Upper lobe of left lung (tissue), 6 donors: ENCODE measurements around the gene OGFR. TPM values are rescaled to one million over a fixed set of nuclear protein-coding genes. Genes with fewer than 3 reads are reported as not detected.
A peak's percentile ranks its signal among the peaks of the same experiment; 100 is the strongest.

Experiments used
- ATAC-seq, 2 donors: fragments of 200-7000 bp; cut with Tn5 transposase; one replicate each; pipeline ENCODE4 v1.9.1; 2022; ENCODE audit warnings: mild to moderate bottlenecking in 2 of 2, moderate library complexity in 2 of 2; ENCODE audit not compliant: low FRiP score in 2 of 2
- DNase-seq, 2 donors: peaks; one replicate each; pipeline ENCODE4 v3.0.0-alpha.2; 2019 to 2020
- H3K27ac ChIP-seq, 4 donors: fragments of 200-600 bp; sonication (generic); one replicate each; pipeline ENCODE4 v1.5.1; 2016 to 2019
- H3K27me3 ChIP-seq, 4 donors: fragments of 200-600 bp; sonication (generic); one replicate each; pipeline ENCODE4 v1.5.1; 2017 to 2019
- H3K36me3 ChIP-seq, 4 donors: fragments of 200-600 bp; sonication (generic); one replicate each; pipeline ENCODE4 v1.5.1; 2016 to 2019
- H3K4me1 ChIP-seq, 4 donors: fragments of 200-600 bp; sonication (generic); one replicate each; pipeline ENCODE4 v1.5.1; 2018 to 2019
- H3K4me3 ChIP-seq, 4 donors: fragments of 200-600 bp; sonication (generic); one replicate each; pipeline ENCODE4 v1.5.1; 2017 to 2019; ENCODE audit warnings: mild to moderate bottlenecking in 2 of 4, moderate library complexity in 1 of 4
- H3K9me3 ChIP-seq, 4 donors: fragments of 200-600 bp; sonication (generic); one replicate each; pipeline ENCODE4 v1.5.1; 2018 to 2019
- EP300 ChIP-seq, 4 donors: sonication (generic); formaldehyde crosslinking; IDR thresholded peaks; one replicate each; pipeline ENCODE4 v1.5.1; 2017; ENCODE audit warnings: antibody characterized with exemption in 4 of 4, control low read depth in 2 of 4
- POLR2A ChIP-seq, 4 donors: fragments of 450-650 bp; IDR thresholded peaks; one replicate each; pipeline ENCODE4 v1.5.1; 2016 to 2017; ENCODE audit warnings: antibody characterized with exemption in 4 of 4, mild to moderate bottlenecking in 2 of 4
- POLR2AphosphoS5 ChIP-seq, 2 donors: sonication (generic); formaldehyde crosslinking; IDR thresholded peaks; one replicate each; pipeline ENCODE4 v1.5.1; 2017; ENCODE audit warnings: antibody characterized with exemption in 2 of 2
- WGBS, 2 donors: methylation state at CpG; one replicate each; pipeline ENCODE4 v1.1.5; 2017 to 2018; 5-methylcytosine and 5-hydroxymethylcytosine counted together
- total RNA-seq, 6 donors: library from RNA; depleted of rRNA in 4 of 6; stranded (reverse); fragments of >200 nt in 4 of 6; gene quantifications; one replicate each; pipeline versions ENCODE4 v1.1.0 to v1.2.1, GENCODE V29; 2016 to 2021
- TF ChIP-seq, protein P1 (sequence below), 6 experiments: fragments of 450-650 bp in 4 of 6; fragments of 200-600 bp in 2 of 6; sonication (generic) in 2 of 6; IDR thresholded peaks; one replicate each; pipeline ENCODE4 v1.5.1; 2016 to 2019; ENCODE audit warnings: antibody characterized with exemption in 6 of 6
- donor health status: DM: no; HTN: no; CAD: no; lungs with moderate emphysema.
- donor health status: DM: no; HTN: yes; CAD: no; lungs with severe emphysema.

The OGFR gene
- total RNA-seq, 6 donors from 2014 or later, result 63.8 to 166 (median 74.9) TPM

DNA sequence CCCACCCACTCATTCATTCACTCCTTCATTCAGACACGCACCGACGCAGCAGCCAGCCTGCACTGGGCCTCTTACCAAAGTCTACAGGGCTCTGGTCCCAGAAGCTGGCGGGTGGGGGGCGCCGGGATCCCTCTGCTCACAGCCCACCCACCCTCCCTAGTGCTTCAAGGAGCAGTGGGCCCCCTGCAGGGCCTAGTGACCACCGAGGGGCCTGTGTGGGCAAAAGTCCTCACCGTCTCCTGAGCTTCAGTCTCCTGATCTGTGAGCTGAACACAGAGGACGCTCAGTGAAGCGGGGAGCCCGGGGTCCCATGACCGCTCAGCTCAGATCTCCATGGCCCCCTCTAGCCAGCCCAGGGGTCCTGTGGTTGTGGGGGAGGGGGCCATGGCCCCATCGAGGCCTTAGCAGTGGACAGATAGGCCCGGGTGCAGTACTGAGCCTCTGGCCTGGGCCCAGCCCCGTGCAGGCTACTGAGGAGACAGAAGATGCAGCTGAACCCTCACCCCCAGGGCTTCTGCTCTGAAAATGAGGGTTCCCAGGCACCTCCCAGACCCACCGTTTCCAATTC lies 41.8 kb upstream of the OGFR start:
- TF ChIP-seq POLR2AphosphoS5 (IDR thresholded peaks at IDR 0.05) (no peak), EP300 (IDR thresholded peaks at IDR 0.05) (no peak), POLR2A (IDR thresholded peaks at IDR 0.05) (no peak)
- TF ChIP-seq, protein P1, sequence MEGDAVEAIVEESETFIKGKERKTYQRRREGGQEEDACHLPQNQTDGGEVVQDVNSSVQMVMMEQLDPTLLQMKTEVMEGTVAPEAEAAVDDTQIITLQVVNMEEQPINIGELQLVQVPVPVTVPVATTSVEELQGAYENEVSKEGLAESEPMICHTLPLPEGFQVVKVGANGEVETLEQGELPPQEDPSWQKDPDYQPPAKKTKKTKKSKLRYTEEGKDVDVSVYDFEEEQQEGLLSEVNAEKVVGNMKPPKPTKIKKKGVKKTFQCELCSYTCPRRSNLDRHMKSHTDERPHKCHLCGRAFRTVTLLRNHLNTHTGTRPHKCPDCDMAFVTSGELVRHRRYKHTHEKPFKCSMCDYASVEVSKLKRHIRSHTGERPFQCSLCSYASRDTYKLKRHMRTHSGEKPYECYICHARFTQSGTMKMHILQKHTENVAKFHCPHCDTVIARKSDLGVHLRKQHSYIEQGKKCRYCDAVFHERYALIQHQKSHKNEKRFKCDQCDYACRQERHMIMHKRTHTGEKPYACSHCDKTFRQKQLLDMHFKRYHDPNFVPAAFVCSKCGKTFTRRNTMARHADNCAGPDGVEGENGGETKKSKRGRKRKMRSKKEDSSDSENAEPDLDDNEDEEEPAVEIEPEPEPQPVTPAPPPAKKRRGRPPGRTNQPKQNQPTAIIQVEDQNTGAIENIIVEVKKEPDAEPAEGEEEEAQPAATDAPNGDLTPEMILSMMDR (IDR thresholded peaks at IDR 0.05), result no peak
- DNase-seq (peak in 1 of 2 donors; percentile 62), ATAC-seq (no peak)
- Histone ChIP-seq H3K4me3 (no peak overlapping the region), H3K27me3 (peaks cover 0 to 2% (median 0%) of the 10 kb centered on the region in 4 donors), H3K36me3 (no peaks in the 10 kb centered on the region), H3K9me3 (no peaks in the 10 kb centered on the region), H3K27ac (no peak overlapping the region), H3K4me1 (no peaks in the 10 kb centered on the region)
- 94% methylated on average over 3 to 16 of the region's 16 CpGs for WGBS, 2 donors

DNA sequence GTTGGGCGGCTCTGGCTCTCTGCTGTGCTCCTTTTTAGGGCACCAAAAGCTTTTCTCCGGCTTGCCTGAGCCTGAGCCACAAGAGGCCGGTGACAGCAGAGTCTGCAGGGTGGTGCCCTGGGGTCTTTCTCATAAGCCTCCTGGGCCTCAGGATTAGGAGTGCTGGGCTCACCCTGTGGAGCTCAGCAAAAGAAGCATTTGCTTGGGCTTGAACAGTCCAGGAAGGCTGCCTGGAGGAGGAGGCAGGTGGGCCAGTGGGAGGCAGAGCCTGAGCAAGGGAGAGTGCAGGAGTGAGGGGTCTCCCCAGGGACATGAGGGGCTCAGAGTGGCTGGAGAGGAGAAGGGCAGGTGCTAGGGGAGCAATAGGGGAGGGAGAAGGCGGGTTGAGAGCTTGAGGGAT lies 41.2 kb upstream of the OGFR start:
- Histone ChIP-seq H3K27ac (no peak overlapping the region), H3K9me3 (no peaks in the 10 kb centered on the region), H3K27me3 (peaks cover 0 to 2% (median 0%) of the 10 kb centered on the region in 4 donors), H3K4me3 (no peak overlapping the region), H3K4me1 (peaks cover 0 to 3% (median 0%) of the 10 kb centered on the region in 4 donors), H3K36me3 (no peaks in the 10 kb centered on the region)
- DNase-seq, result no peak
- 100% methylated on average over 1 to 4 of the region's 4 CpGs for WGBS, 2 donors
- no peak for TF ChIP-seq POLR2A (IDR thresholded peaks at IDR 0.05)
- no peak for TF ChIP-seq EP300 (IDR thresholded peaks at IDR 0.05)
- TF ChIP-seq, protein P1 (IDR thresholded peaks at IDR 0.05), result no peak
- TF ChIP-seq POLR2AphosphoS5 (IDR thresholded peaks at IDR 0.05), result no peak
- no peak for ATAC-seq

DNA sequence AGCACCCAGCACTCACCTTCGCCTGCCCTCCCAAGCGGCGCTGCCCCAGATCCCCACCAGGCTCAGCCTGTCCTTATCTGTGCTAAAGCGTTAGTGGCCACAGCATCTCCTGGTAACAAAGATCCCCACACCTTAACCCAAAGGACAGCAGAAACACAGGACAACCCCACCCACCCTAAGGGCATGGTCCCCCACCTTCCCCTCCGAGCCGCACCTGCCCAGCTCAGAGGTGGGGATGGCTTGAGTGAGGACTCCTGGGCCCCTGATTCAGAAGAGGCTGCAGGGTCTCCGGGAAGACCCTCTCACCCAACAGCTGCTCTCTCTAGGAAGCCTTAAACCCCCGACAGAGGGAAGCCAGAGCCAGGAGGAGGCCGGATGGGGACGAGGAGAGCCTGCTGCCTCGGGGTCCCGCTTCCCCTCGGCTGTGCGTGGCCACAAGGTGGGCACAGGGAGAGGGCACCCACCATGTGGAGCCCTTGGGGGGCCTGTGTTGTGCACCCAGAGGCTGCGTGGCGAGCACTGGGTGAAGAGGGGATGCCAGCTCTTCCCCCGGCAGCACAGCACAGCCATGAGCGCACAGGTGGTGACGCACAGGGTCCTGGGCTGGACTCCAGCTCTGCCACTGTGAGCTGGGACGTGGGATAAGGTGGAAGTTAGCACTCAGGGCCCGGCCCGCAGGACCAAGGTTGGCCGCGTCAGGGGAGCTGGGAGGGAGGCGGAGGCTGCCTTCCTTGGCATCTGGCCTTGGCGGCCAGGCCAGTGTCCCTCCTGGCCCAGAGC lies 40.3 kb upstream of the OGFR start:
- no peak for ATAC-seq
- H3K4me3 ChIP-seq, result no peak overlapping the region
- TF ChIP-seq, protein P1 (IDR thresholded peaks at IDR 0.05), result no peak
- no peak for TF ChIP-seq POLR2A (IDR thresholded peaks at IDR 0.05)
- TF ChIP-seq POLR2AphosphoS5 (IDR thresholded peaks at IDR 0.05), result no peak
- TF ChIP-seq EP300 (IDR thresholded peaks at IDR 0.05), result no peak
- peaks cover 0 to 10% (median 0%) of the 10 kb centered on the region in 4 donors for H3K4me1 ChIP-seq
- H3K9me3 ChIP-seq, result no peaks in the 10 kb centered on the region
- H3K27ac ChIP-seq, result no peak overlapping the region
- DNase-seq, result peak in 1 of 2 donors; percentile 53
- peaks cover 0 to 2% (median 0%) of the 10 kb centered on the region in 4 donors for H3K27me3 ChIP-seq
- WGBS, 2 donors, result 83 to 91% methylated on average over 11 to 26 of the region's 26 CpGs
- no peaks in the 10 kb centered on the region for H3K36me3 ChIP-seq

DNA sequence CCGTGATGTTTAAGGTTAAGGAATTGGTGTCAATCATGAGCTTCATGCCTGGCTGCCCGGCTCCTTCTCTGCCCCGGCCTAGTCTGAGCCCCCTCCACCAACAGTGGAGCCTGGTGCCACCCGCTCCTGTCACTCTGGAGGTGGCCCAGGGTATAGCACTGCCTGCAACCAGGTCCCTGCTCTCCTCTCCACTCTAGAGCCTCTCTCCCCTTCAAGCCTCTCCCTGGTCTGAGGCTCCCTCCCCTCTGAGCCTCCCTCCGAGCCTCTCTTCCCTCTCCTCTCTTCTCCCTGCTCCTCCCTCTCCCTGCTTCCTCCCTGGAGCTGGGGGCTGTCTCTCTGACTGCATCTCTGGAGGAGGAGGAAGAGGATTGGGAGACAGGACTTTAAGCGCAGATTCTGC lies 39.6 kb upstream of the OGFR start:
- H3K9me3 ChIP-seq, result no peaks in the 10 kb centered on the region
- H3K27ac ChIP-seq, result no peak overlapping the region
- H3K4me1 ChIP-seq, result peaks cover 0 to 10% (median 0%) of the 10 kb centered on the region in 4 donors
- 90 to 91% methylated on average over 6 of the region's 6 CpGs for WGBS, 2 donors
- no peak overlapping the region for H3K4me3 ChIP-seq
- ATAC-seq, result no peak
- H3K36me3 ChIP-seq, result no peaks in the 10 kb centered on the region
- DNase-seq, result no peak
- no peak for TF ChIP-seq POLR2A (IDR thresholded peaks at IDR 0.05)
- TF ChIP-seq, protein P1 (IDR thresholded peaks at IDR 0.05), result no peak
- TF ChIP-seq POLR2AphosphoS5 (IDR thresholded peaks at IDR 0.05), result no peak
- TF ChIP-seq EP300 (IDR thresholded peaks at IDR 0.05), result no peak
- H3K27me3 ChIP-seq, result peaks cover 0 to 2% (median 0%) of the 10 kb centered on the region in 4 donors
